HG02571 (cell line): ENCODE measurements around the gene LDHAL6B.

Experiments
- ATAC-seq: cut with Tn5 transposase; IDR thresholded peaks from one replicate; pipeline ENCODE4 v1.9.1; 2021; ENCODE audit warnings: mild to moderate bottlenecking, moderate library complexity; ENCODE audit not compliant: unreplicated experiment

LDHAL6B gene

GRCh38 chr15:59249816-59250215 is 43.2 kb downstream of the LDHAL6B start:
- ATAC-seq, result no peak

- no peak for ATAC-seq
Observed at GRCh38 chr15:59250249-59250648, 43.6 kb downstream of the LDHAL6B start.

DNA sequence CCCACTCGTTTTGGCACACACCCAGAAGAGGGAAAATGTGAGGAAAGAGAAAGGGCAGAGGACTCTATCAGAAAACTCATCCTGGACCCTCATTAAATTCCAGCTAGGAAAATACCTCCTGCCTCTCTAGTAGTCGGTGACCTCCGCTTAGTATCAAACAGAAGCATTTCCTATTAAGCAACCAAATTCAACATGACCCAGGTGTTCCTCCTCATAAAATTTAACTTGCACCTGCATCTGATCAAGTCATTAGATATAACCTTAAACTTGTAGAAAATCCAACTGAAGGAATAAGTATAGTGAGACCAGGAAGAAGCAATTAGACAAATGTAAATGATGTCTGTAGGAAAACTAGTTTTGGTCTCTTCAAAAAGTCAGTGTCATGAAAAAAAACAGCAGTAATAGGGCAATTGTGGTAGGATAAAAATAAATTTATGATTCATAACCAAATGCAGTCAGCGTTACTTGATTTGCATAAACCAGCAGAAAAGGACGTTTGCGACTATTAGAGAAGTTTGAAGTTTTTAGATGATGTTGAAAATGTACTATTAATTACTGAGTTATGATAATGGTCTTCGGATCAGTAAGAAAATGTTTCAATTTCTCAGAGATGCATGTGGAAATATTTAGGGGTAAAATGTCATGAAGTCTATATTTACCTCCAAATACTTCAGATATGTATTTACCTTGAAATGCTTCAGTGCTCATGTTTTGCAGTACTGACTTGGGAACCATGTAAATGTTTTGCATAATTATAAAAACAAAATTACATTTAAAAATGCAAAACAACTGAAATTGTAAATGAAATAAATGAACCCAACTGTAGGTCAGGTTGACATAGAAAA is 44.6 kb downstream of the LDHAL6B start:
- ATAC-seq, result peak; percentile 41

DNA sequence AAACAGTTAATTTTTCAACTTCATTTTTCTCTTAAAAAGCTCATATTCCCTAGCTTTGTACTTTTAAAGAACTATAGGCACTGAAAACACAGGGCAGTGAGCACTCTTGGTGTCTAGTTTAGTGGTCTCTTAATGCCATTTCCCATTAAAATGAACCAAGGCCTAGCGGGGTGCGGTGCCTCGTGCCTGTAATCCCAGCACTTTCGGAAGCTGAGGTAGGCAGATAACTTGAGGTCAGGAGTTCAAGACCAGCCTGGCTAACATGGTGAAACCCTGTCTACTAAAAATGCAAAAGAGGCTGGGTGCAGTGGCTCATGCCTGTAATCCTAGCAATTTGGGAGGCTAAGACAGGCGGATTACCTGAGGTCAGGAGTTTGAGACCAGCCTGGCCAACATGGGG is 45.5 kb downstream of the LDHAL6B start:
- no peak for ATAC-seq

- ATAC-seq, result no peak
Observed at GRCh38 chr15:59255680-59256336, 49.2 kb downstream of the LDHAL6B start.

DNA sequence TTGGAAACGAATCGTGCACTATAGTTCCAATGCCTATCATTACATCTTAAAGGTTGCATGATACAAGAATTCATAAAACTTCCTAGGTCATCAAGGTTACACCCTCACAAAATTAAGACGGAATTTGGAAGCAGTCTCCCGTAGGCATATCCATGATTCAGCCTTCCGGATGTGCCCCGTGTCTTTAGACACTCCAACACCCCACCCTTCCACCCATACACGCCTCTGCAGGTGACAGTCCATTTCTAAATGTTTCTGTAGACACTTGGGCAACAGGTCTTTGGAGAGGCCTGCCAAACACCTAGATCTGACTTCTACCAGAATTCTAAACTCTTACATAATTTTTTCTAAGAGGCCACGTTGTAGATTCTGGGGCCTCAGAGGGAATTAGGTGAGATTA is 49.8 kb downstream of the LDHAL6B start:
- ATAC-seq, result no peak

GRCh38 chr15:59257140-59257539 is 50.5 kb downstream of the LDHAL6B start:
- no peak for ATAC-seq
